GM12865 (cell line): Measurements from ENCODE around the gene TBC1D22A.

Experiments
- DNase-seq: peaks from one replicate; pipeline ENCODE4 v3.0.0; 2010; ENCODE audit warnings: low read depth
- H3K4me3 ChIP-seq: 2 replicates; pipeline ENCODE4 v1.5.1; 2011; ENCODE audit warnings: mild to moderate bottlenecking, low read depth, low read length, control low read depth
- CTCF ChIP-seq: IDR thresholded peaks from 2 replicates; pipeline ENCODE4 v1.5.1; 2011; ENCODE audit warnings: low read length, control low read depth, low read depth, inconsistent platforms; ENCODE audit not compliant: insufficient read depth; ENCODE audit errors: missing control alignments

Gene TBC1D22A

GRCh38 chr22:47199979-47200272 is 437.5 kb downstream of the TBC1D22A start:
- H3K4me3 ChIP-seq, result no peak overlapping the region
- no peak for TF ChIP-seq CTCF
- no peak for DNase-seq

- DNase-seq, result no peak
These were observed 438.0 kb downstream of the TBC1D22A start for GRCh38 chr22:47200273-47201051.

GRCh38 chr22:47201186-47201995 is 438.9 kb downstream of the TBC1D22A start:
- no peak for DNase-seq
- no peak overlapping the region for H3K4me3 ChIP-seq
- no peak for TF ChIP-seq CTCF

More at GRCh38 chr22:47200273-47201051, 438.0 kb downstream of the TBC1D22A start:
- no peak overlapping the region for H3K4me3 ChIP-seq
- TF ChIP-seq CTCF, result no peak

GRCh38 chr22:47201996-47202818 is 439.8 kb downstream of the TBC1D22A start:
- no peak for TF ChIP-seq CTCF
- H3K4me3 ChIP-seq, result no peak overlapping the region
- no peak for DNase-seq

GRCh38 chr22:47202819-47203553 is 440.5 kb downstream of the TBC1D22A start:
- DNase-seq, result no peak
- H3K4me3 ChIP-seq, result no peak overlapping the region
- TF ChIP-seq CTCF, result no peak

GRCh38 chr22:47203554-47203991 is 441.1 kb downstream of the TBC1D22A start:
- TF ChIP-seq CTCF, result no peak
- DNase-seq, result no peak
- H3K4me3 ChIP-seq, result no peak overlapping the region
